ENCODE data around the gene CARD10.

- TF ChIP-seq CTCF (optimal IDR thresholded peaks at IDR 0.05 in 1 of 3, IDR thresholded peaks at IDR 0.05 in 1 of 3, conservative IDR thresholded peaks at IDR 0.05 in 1 of 3; ENCODE audit: extremely low read depth in 1 of 3, insufficient read depth in 2 of 3, low read length in 3 of 3) (no peak), EZH2 (IDR thresholded peaks at IDR 0.05; ENCODE audit: low read length) (no peak)
Measured at GRCh38 chr22:37487129-37487528, 32.1 kb downstream of the CARD10 start.

All from keratinocyte (primary cell).